HG03025 (cell line): ENCODE measurements around the gene ELAC2.
"Not testable (repeated sequence)": the region's sequence is repeated elsewhere in the genome, so short reads cannot be mapped to it uniquely, and the experiment has no call there.

ENCODE experiments used
- ATAC-seq: cut with Tn5 transposase; IDR thresholded peaks from one replicate; pipeline ENCODE4 v1.9.1; 2021; ENCODE audit warnings: mild to moderate bottlenecking, moderate library complexity; ENCODE audit not compliant: unreplicated experiment, low FRiP score

ELAC2 gene

DNA sequence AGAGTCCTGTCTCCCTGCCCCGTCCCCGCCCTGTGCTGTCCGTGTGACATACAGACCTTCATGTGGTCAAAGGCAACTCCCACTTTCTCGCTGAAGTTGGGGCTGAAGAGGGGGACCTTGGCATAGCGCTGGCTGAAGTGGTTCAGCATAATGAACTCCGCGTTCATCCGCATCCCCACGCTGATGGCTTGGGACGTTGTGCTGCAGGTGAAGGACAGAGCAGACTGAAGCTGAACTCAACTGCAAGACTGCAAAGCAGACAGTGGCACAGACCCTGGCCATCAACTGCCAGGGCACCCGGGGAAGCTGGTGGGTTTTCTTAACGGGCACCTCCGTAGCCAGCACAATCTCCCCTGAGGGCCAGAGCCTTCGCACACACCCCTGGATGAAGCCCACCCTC is 24.2 kb downstream of the ELAC2 start:
- ATAC-seq, result no peak

DNA sequence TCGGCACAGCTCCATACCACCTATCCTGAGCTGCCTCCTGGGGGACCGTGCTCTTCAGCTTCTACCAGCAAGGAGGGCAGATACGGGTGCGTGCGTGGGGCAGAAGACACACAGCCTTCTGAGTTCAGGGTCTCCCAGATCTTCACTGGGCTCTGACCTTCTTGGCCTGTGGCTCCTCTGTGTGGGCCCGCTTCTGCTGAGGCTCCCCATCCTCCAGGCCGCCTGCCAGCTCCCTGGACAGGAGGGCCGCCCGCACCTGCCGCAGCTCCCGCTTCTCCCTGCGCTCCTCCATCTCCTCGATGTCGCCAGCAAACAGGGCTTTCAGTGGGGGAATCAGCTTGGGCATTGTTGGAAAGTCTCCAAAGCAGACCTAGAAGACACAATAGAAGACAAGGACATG is 25.2 kb downstream of the ELAC2 start:
- no peak for ATAC-seq

- no peak for ATAC-seq
These were observed 26.9 kb downstream of the ELAC2 start for GRCh38 chr17:12990926-12991325.

DNA sequence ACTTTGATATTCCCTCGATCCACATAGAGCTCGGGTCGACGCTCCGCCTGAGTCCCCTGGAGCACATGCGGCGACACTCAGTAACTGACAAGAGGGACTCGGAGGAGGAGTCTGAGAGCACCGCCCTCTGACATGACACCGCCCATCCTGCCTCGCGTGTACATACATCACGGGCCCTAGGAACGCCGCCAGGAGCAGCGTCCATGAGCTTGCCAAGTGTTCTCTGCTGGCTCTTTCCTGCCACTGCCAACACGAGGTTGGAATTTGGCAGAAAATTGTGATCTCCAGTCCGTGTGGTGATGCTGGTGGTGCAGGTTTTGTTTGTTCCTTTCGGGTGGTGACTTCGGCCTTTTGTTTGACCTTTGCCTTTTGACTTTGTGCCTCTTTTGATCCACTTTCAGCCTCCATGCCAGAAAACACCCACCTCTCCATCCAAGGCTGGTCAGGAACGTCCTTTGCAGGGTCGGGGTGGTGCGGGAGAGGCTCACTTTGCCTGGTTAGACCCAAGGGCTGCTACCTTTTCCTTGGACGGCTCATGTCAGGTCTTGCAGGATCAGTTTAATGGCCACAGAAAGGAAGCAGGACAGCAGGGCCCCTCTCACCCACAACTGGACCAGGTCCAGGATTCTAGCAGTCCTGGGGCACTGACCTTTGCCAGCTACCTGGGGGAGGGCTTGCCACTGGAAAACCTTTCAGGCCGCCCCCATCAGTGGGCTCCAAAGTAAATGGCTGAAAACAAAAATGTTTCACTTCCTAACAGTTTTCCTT is 27.6 kb downstream of the ELAC2 start:
- ATAC-seq, result no peak

- no peak for ATAC-seq
These were observed 30.7 kb downstream of the ELAC2 start for GRCh38 chr17:12987120-12987519.

- ATAC-seq, result no peak
These were observed 32.2 kb downstream of the ELAC2 start for GRCh38 chr17:12985431-12986293.

- ATAC-seq, result no peak
These were observed 33.6 kb downstream of the ELAC2 start for GRCh38 chr17:12983991-12984884.

- no peak for ATAC-seq
These were observed 35.6 kb downstream of the ELAC2 start for GRCh38 chr17:12982224-12982623.

DNA sequence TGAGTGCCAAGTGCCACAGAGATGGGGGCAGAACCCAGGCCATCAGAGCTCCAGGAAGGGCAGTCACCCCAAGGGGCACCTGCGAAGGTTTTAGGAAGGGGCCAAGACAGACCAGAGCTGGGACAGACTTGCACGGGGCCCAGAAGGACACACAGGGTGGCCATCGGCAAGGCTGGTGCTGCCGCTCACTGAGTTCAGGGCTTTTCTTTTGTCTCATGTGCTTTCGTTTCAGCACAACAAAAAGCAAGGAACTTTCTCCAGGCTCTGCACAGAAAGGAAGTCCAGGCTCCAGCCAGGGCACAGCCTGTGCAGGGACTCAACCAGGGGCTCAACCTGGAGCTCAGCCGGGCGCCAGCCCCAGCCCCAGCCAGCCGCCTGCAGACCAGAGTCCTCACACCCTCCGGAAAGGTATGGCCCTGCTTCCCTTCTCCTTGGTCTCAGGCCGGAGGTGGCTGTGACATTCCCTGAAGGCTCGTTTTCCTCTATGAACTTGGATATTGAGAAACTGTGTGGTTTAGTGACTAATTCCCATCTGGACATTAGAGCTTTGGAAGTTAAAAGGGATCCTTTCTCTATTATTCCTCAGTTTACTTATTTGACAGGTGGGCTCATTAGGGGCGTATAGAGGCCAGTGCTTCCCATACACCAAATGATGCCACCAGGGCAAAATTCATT is 37.9 kb downstream of the ELAC2 start:
- no peak for ATAC-seq

DNA sequence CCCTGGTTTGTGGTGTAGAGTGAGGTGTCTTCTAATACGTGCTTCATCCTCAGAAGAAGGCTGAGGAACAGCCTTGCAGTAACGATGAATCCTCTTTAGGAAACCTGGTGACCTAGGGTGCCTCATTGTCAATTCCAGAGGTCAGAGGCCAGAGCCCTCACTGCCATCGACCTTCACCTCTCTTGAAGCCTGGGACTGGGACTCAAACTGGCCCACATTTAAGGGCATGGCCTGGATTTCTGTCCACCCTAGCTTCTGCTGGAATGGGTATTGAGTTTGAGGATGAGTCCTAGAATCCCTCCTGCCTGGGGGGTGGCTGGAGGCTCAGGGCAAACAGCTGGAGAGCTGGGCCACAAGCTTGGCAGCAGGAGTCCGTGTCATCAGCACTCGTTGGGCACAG is 38.6 kb downstream of the ELAC2 start:
- ATAC-seq, result no peak

DNA sequence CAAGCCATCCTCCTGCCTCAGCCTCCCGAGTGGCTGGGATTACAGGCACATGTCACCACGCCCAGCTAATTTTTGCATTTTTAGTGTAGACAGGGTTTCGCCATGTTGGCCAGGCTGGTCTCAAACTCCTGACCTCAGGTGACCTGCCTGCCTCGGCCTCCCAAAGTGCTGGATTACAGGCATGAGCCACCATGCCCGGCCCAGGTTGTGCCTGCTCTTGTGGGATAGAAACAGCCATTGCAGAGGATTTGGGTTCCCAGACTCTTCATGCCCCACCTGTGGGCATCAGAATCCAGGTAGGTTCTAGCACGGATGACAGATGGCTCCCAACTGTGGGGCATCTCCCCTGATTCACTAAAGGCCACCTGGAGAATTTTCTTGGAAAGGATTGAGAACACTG is 39.0 kb downstream of the ELAC2 start:
- not testable (repeated sequence) for ATAC-seq

DNA sequence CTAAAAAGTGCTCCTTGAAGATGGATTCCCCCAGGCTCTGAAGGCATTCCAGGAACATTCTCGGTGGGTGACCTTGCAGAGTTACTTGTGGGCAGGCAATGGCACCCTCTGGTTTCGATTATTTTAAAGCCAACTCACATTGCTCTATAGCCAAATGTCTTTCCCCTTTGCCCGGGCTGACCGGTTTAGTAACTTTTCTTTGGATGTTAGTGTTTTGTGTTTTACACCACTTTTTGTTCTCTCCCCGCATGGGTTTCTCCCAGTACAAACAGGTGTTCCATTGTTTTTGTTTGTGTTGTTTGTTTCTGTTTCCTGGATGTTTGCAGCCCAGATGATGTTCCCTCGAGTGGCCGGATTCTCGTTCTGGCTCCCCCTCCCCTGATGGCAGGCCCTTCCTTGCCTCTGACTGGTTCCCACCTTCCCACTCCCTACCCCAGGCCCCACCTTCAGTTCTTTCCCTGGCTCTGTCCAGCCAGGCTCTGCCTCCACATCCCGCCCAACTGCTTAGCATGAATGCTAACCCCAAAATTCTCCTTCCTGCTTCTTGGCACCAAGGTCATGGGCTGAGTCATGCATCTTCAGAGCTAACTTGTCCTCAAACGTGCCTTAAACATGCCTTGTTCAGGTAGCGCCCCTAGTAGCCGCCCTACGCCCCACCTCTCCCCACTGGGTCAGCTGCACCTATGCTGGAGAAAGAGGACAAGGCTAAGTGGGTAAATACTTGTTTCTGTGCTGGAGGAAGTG is 40.6 kb downstream of the ELAC2 start:
- ATAC-seq, result no peak

- no peak for ATAC-seq
These were observed 43.8 kb downstream of the ELAC2 start for GRCh38 chr17:12974005-12974531.

DNA sequence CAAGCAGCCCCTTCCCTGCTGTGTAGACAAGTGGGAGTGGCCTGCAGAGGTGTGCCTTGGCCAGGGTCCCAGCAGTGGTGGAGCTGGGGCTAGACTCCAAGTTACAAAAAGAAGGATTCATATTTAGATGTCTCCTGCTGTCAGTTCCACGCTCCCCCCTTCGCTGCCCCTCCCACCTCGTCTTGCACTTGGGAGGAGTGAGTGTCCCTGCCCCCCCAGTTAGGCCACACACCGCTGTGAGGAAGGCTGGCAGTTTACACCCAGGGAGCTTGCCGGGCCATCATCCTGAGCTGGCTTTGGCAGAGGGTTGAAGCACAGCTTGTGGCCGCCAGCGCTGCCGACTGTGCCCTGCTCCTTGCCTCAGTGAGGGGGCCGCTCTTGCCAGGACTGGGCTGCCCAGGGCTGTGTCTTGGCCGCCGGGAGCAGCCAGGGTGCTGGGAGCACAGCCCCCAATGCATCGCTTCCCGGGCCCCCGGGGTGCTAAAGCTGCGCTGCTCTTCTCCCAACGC is 44.3 kb downstream of the ELAC2 start:
- ATAC-seq, result no peak

- ATAC-seq, result no peak
These were observed 49.9 kb downstream of the ELAC2 start for GRCh38 chr17:12967962-12968361.

GRCh38 chr17:12966413-12966812 is 51.4 kb downstream of the ELAC2 start:
- no peak for ATAC-seq

DNA sequence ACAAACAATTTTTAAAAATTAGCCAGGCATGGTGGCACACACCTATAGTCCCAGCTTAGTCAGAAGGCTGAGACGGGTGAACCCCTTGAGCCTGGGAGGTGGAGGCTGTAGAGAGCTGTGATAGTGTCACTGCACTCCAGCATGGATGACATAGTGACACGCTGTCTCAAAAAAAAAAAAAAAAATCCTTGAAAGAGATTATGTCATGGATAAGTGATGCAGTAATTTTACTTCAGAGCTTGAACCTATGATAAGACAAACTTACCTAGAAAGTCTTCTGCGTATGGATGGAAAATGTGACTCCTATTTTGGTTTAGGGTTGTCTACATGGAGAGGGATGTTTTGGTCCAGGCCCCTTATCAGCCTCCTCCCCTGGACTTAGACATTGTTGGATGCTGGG is 51.8 kb downstream of the ELAC2 start:
- no peak for ATAC-seq

DNA sequence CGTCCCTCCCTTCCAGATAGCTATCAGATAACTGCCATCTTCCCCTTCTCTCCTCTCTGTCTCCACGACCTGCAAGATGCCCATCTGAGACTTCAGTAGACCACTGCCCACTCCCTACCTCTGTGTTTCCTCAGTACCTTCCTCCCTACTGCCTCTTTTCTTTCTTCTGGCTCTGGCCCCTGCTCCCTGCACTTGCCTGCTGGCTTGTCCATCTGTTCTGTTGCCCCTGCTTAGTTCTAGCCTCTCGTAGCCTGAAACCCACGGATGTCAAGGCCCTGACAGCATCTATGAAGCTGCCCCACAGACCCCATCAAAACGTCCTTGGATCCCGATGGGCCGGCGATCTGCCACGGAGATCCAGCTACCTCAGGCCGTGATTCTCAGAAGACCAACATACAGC is 53.0 kb downstream of the ELAC2 start:
- no peak for ATAC-seq

DNA sequence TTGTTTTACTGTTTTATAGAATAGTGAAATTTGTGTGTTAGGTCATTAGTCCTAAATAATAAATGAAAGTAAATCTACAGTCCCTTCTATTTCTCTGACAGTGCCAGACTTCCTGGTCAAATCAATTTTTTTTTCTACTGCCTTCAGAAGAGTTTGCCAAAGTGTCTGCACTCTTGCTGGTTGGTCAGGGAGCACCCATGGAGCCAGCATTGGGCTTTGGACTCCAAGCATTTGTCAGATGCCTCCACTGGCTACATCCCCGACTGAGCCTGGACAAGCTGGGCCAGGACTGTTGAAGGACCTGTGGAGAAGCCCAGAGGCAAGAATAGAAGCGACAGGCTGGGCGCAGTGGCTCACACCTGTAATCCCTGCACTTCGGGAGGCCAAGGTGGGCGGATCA is 53.7 kb downstream of the ELAC2 start:
- no peak for ATAC-seq
